Muscle layer of duodenum (tissue), 2 donors: Measurements from ENCODE around the gene RAPGEF4.
"Not testable (repeated sequence)": the region's sequence is repeated elsewhere in the genome, so short reads cannot be mapped to it uniquely, and the experiment has no call there.

Source experiments
- H3K27ac ChIP-seq: one replicate; pipeline ENCODE4 v1.7.0; 2013; ENCODE audit warnings: mild to moderate bottlenecking, low read length
- H3K27me3 ChIP-seq: one replicate; pipeline ENCODE4 v1.7.0; 2013; ENCODE audit warnings: low read depth, mild to moderate bottlenecking, control low read depth, low read length
- H3K36me3 ChIP-seq, 2 donors: one replicate each; pipeline ENCODE4 v1.7.0; 2013; ENCODE audit warnings: low read length in 2 of 2, control low read depth in 1 of 2, mild to moderate bottlenecking in 1 of 2; ENCODE audit not compliant: insufficient read depth in 2 of 2, control insufficient read depth in 1 of 2
- H3K4me1 ChIP-seq, 2 donors: one replicate each; pipeline ENCODE4 v1.7.0; 2013; ENCODE audit warnings: low read length in 2 of 2, mild to moderate bottlenecking in 2 of 2, control low read depth in 1 of 2, moderate library complexity in 1 of 2; ENCODE audit not compliant: insufficient read depth in 2 of 2, control insufficient read depth in 1 of 2
- H3K4me3 ChIP-seq, 2 donors: one replicate each; pipeline ENCODE4 v1.7.0; 2013; ENCODE audit warnings: low read length in 2 of 2, low read depth in 1 of 2, mild to moderate bottlenecking in 1 of 2
- H3K9me3 ChIP-seq, 2 donors: one replicate each; pipeline ENCODE4 v1.7.0; 2013; ENCODE audit warnings: low read length in 2 of 2, control low read depth in 1 of 2, mild to moderate bottlenecking in 1 of 2; ENCODE audit not compliant: control insufficient read depth in 1 of 2
- donor health status: healthy.

Gene RAPGEF4

GRCh38 chr2:173038257-173038656 is 302.6 kb downstream of the RAPGEF4 start:
- H3K27ac ChIP-seq, H3K4me1 ChIP-seq, H3K27me3 ChIP-seq, H3K9me3 ChIP-seq, H3K36me3 ChIP-seq, H3K4me3 ChIP-seq: not testable (repeated sequence)

GRCh38 chr2:173040729-173041128 is 305.1 kb downstream of the RAPGEF4 start:
- no peak overlapping the region for H3K4me3 ChIP-seq
- no peak overlapping the region for H3K27ac ChIP-seq
- no peaks in the 10 kb centered on the region for H3K36me3 ChIP-seq
- no peaks in the 10 kb centered on the region for H3K27me3 ChIP-seq
- peaks cover 0 to 3% of the 10 kb centered on the region in 2 donors for H3K4me1 ChIP-seq
- no peaks in the 10 kb centered on the region for H3K9me3 ChIP-seq

- no peaks in the 10 kb centered on the region for H3K27me3 ChIP-seq
- no peak overlapping the region for H3K4me3 ChIP-seq
- H3K9me3 ChIP-seq: no peaks in the 10 kb centered on the region
- peaks cover 0 to 6% of the 10 kb centered on the region in 2 donors for H3K4me1 ChIP-seq
- no peaks in the 10 kb centered on the region for H3K36me3 ChIP-seq
- H3K27ac ChIP-seq: no peak overlapping the region
Observed at GRCh38 chr2:173043476-173043875, 307.8 kb downstream of the RAPGEF4 start.

GRCh38 chr2:173043897-173044519 is 308.4 kb downstream of the RAPGEF4 start:
- Histone ChIP-seq H3K4me3 (no peak overlapping the region), H3K4me1 (peaks cover 0 to 10% of the 10 kb centered on the region in 2 donors), H3K27me3 (no peaks in the 10 kb centered on the region), H3K27ac (no peak overlapping the region), H3K36me3 (no peaks in the 10 kb centered on the region), H3K9me3 (no peaks in the 10 kb centered on the region)

- Histone ChIP-seq H3K4me3 (no peak overlapping the region), H3K27ac (no peak overlapping the region), H3K27me3 (no peaks in the 10 kb centered on the region), H3K36me3 (no peaks in the 10 kb centered on the region), H3K4me1 (peaks cover 0 to 10% of the 10 kb centered on the region in 2 donors), H3K9me3 (no peaks in the 10 kb centered on the region)
Observed at GRCh38 chr2:173044686-173045085, 309.0 kb downstream of the RAPGEF4 start.

GRCh38 chr2:173045181-173045580 is 309.5 kb downstream of the RAPGEF4 start:
- H3K36me3 ChIP-seq: no peaks in the 10 kb centered on the region
- H3K9me3 ChIP-seq: no peaks in the 10 kb centered on the region
- H3K4me3 ChIP-seq: no peak overlapping the region
- peaks cover 0 to 10% of the 10 kb centered on the region in 2 donors for H3K4me1 ChIP-seq
- no peak overlapping the region for H3K27ac ChIP-seq
- no peaks in the 10 kb centered on the region for H3K27me3 ChIP-seq

GRCh38 chr2:173048522-173048896 is 312.9 kb downstream of the RAPGEF4 start:
- Histone ChIP-seq H3K9me3 (no peaks in the 10 kb centered on the region), H3K27ac (peak overlapping the region; percentile 47), H3K4me3 (no peak overlapping the region), H3K27me3 (no peaks in the 10 kb centered on the region), H3K36me3 (no peaks in the 10 kb centered on the region), H3K4me1 (peaks cover 0 to 10% of the 10 kb centered on the region in 2 donors)

GRCh38 chr2:173048897-173049661 is 313.4 kb downstream of the RAPGEF4 start:
- Histone ChIP-seq H3K36me3 (no peaks in the 10 kb centered on the region), H3K4me1 (peaks cover 0 to 7% of the 10 kb centered on the region in 2 donors), H3K27me3 (no peaks in the 10 kb centered on the region), H3K9me3 (no peaks in the 10 kb centered on the region), H3K4me3 (no peak overlapping the region), H3K27ac (peak overlapping the region; percentile 42)

- no peak overlapping the region for H3K4me3 ChIP-seq
- no peaks in the 10 kb centered on the region for H3K36me3 ChIP-seq
- H3K9me3 ChIP-seq: no peaks in the 10 kb centered on the region
- peaks cover 0 to 7% of the 10 kb centered on the region in 2 donors for H3K4me1 ChIP-seq
- H3K27ac ChIP-seq: peak overlapping the region; percentile 42
- no peaks in the 10 kb centered on the region for H3K27me3 ChIP-seq
Observed at GRCh38 chr2:173049831-173050230, 314.2 kb downstream of the RAPGEF4 start.

GRCh38 chr2:173050684-173051083 is 315.0 kb downstream of the RAPGEF4 start:
- Histone ChIP-seq H3K27ac (no peak overlapping the region), H3K4me3 (no peak overlapping the region), H3K27me3 (no peaks in the 10 kb centered on the region), H3K36me3 (no peaks in the 10 kb centered on the region), H3K9me3 (no peaks in the 10 kb centered on the region), H3K4me1 (peaks cover 0 to 7% of the 10 kb centered on the region in 2 donors)

- no peak overlapping the region for H3K4me3 ChIP-seq
- H3K9me3 ChIP-seq: no peaks in the 10 kb centered on the region
- H3K27me3 ChIP-seq: no peaks in the 10 kb centered on the region
- H3K36me3 ChIP-seq: no peaks in the 10 kb centered on the region
- peaks cover 0 to 7% of the 10 kb centered on the region in 2 donors for H3K4me1 ChIP-seq
- H3K27ac ChIP-seq: no peak overlapping the region
Observed at GRCh38 chr2:173051463-173052215, 316.0 kb downstream of the RAPGEF4 start.
